HFF-Myc (cell line): ENCODE results near the gene NR0B2.
A peak's percentile ranks its signal among the peaks of the same experiment; 100 is the strongest.

ENCODE experiments used
- DNase-seq: peaks from one replicate; pipeline ENCODE4 v3.0.0-alpha.2; 2011; ENCODE audit warnings: low read depth; ENCODE audit errors: extremely low read depth
- H3K4me3 ChIP-seq: replicated peaks from 2 replicates; pipeline ENCODE4 v1.5.1; 2011; ENCODE audit warnings: low read depth, mild to moderate bottlenecking, control low read depth, low read length
- TF ChIP-seq, protein P1 (sequence below): IDR thresholded peaks from 2 replicates; pipeline ENCODE4 v1.5.1; 2012; ENCODE audit warnings: mild to moderate bottlenecking, low read depth, low read length, control low read depth; ENCODE audit errors: missing control alignments

Gene NR0B2

DNA sequence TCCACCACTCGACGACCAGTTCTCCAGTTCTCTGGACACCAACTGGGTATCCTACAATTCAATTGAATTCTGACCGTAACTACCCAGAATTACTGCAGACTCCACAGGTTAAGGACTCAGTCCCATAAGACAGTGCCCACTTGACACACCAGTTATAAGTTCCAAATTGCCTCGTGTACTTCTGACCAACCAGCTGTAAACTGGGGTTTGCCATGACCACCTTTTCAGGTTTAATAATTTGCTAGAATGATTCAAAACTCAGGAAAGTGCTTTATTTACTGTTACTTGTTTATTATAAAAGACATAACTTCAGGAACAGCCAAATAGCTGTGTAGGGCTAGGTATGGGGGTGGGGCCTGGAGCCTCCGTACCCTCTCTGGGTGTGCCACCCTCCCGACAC, 23.0 kb upstream of the NR0B2 start:
- no peak for DNase-seq
- TF ChIP-seq, protein P1, sequence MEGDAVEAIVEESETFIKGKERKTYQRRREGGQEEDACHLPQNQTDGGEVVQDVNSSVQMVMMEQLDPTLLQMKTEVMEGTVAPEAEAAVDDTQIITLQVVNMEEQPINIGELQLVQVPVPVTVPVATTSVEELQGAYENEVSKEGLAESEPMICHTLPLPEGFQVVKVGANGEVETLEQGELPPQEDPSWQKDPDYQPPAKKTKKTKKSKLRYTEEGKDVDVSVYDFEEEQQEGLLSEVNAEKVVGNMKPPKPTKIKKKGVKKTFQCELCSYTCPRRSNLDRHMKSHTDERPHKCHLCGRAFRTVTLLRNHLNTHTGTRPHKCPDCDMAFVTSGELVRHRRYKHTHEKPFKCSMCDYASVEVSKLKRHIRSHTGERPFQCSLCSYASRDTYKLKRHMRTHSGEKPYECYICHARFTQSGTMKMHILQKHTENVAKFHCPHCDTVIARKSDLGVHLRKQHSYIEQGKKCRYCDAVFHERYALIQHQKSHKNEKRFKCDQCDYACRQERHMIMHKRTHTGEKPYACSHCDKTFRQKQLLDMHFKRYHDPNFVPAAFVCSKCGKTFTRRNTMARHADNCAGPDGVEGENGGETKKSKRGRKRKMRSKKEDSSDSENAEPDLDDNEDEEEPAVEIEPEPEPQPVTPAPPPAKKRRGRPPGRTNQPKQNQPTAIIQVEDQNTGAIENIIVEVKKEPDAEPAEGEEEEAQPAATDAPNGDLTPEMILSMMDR, result no peak
- no peak overlapping the region for H3K4me3 ChIP-seq

DNA sequence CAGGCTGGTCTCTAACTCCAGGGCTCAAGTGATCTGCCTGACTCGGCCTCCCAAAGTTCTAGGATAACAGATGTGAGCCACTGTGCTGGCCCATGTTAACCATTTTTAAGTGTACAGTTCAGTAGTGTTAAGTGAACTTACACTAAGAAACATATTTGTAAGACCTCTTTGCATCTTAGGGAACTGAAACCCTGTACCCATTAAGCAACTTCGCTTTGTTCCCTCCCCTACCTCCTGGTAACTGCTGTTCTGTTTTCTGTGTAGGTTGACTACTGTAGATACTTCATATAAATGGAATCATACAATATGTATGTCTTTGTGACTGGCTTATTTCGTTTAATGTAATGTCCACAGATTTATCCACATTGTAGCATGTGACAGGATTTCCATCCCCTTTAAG, 18.8 kb upstream of the NR0B2 start:
- H3K4me3 ChIP-seq, result no peak overlapping the region
- TF ChIP-seq, protein P1, result no peak
- DNase-seq, result no peak

- no peak for DNase-seq
- TF ChIP-seq, protein P1, result no peak
- peak overlapping the region; percentile 97 for H3K4me3 ChIP-seq
Measured at GRCh38 chr1:26923711-26924110, 9.9 kb upstream of the NR0B2 start.

DNA sequence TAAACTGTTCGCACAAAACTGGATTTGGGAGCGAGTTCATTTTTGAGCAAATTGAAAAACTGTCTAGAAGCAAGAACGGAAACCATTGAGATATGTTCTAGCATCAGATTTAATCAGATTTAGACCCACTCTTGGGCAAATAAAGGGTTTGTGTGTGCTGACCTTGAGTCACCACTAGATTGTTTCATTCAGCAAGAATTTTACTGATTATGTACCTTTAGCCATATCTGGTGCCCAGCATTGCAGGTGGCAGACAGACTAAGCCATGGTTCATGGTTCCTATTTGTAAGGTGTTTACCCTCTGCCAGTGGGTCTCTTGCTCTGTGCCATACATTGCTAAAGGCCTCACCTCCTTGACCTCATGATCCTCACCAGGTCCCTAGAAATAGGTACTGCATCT, 9.1 kb upstream of the NR0B2 start:
- no peak for DNase-seq
- peak overlapping the region; percentile 97 for H3K4me3 ChIP-seq
- TF ChIP-seq, protein P1, result no peak

DNA sequence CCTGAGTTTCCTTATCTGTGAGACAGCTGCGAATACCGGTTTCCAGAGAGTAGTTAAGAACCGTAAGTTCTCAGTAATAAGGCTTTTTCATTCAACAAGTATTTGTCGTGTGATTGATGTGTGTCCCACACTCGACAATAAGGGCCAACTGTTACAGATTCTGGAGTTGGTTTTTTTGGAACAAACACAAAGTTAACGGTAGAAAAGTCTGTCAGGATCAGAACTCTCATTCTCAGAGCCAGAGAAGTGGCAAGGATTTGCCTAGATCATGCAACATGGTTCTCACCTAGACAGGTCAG, 8.6 kb upstream of the NR0B2 start:
- peak overlapping the region; percentile 97 for H3K4me3 ChIP-seq
- TF ChIP-seq, protein P1, result no peak
- no peak for DNase-seq

DNA sequence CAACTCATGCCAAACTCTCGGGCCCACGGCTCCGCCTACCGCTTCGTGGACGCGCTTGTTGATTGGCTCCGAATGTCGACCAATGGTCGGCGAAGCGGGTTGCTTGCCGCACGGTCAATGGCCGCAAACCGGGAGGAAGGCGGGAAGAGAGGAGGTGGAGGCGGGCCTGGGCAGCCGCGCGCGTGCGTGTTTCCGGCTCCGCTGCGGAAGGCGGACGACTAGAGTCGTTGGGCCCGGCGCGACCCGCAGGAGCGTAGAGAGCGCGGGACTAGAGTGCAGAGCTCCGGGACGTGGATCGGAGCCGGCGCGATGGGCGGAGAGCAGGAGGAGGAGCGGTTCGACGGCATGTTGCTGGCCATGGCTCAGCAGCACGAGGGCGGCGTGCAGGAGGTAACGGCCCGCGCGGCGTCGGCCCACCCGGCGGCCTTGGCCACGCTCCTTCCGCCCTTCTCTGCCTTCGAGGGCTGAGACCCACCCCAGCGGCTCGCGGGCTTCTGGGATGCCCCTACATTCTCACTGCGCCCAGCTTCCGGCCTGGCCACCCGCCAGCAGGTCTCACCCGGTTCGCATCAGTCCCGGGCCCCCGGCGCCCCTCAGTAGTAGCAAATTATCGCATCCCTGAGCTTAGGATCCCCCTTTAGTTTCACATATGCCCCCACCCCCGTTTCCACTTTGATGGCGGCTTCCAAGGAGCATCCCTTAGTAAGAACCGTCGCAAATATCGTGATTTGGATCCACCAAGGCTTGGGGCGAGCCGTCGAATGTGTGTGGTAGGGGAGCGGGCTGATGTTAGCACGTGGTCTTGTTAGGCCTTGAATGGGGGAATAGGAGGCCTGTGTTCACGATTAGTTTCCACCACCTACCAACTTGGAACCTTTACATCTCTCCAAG, 8.0 kb upstream of the NR0B2 start, which contains the start of gene NUDC:
NUDC (plus strand) TSS at position 204 of the 891 bp plus-strand sequence; CDS start at position 310, 106 bp downstream.
- DNase-seq, result peak; percentile 93
- H3K4me3 ChIP-seq, result peak within 1 kb of the TSS; percentile 97
- TF ChIP-seq, protein P1, result no peak
